Measurements from ENCODE around the gene POTEE. TPM values are rescaled to one million over a fixed set of nuclear protein-coding genes. Genes with fewer than 3 reads are reported as not detected.

POTEE gene
- total RNA-seq: not detected in 2 replicates

DNA sequence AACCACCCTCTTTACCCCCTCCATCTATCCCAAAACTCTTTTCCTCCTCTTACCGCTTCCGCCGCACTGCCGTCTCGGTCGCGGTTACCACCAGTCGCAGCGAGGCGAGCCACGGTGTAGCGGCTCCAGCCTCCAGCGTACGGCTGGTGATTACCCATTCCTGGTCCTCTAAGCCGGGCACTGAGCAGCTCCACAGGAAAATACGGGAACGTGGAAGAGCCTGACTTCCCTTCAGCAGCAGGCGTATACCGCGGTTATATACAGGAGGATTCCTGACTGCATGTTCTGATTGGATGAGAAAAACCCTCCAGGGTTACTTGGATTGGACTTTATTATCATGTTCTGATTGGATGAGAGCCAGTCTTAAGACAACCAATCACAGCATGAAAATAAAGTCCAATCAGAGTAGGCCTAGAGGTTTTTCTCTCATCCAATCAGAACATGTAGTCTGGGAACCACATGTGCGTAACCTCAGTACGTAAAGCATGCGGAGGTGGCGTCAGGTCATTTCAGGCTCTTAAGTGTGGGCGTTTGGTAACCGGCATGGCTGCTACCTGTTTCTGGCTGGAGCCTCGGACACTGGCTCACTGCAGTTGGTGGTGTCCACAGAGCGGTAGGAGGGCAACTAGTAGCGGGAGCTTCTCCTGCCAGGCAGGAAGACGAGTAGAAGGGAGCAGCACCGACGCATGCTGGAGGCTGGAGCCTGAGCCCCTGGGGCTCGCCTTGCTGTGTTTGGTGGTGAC, at the start of gene POTEE:
TSS of gene POTEE (plus strand) at position 507 of the 743 bp plus-strand sequence. CDS start 8,867 bp downstream, outside the sequence.

Other genes starting within 250 kb of the POTEE start
- 101 and 144 TPM in 2 replicates for gene FAM168B, start 116.1 kb upstream of the POTEE start, total RNA-seq
- 29.4 and 72.8 TPM in 2 replicates for gene PLEKHB2, start 104.2 kb upstream of the POTEE start, total RNA-seq
- gene RAB6D, start 154.6 kb downstream of the POTEE start, total RNA-seq: under 0.01 TPM in 1 of 2 replicates, not detected in the other

Measured in epithelial cell of alveolus of lung (primary cell).